GM19463 (cell line): Measurements from ENCODE around the gene TNFRSF1A.
"Not testable (repeated sequence)": the region's sequence is repeated elsewhere in the genome, so short reads cannot be mapped to it uniquely, and the experiment has no call there.

Experiments used
- ATAC-seq: cut with Tn5 transposase; IDR thresholded peaks from one replicate; pipeline ENCODE4 v1.9.1; 2021; ENCODE audit warnings: mild to moderate bottlenecking, moderate library complexity; ENCODE audit not compliant: unreplicated experiment

TNFRSF1A gene

GRCh38 chr12:6338536-6338935 is 3.3 kb downstream of the TNFRSF1A start:
- not testable (repeated sequence) for ATAC-seq

- no peak for ATAC-seq
Measured at GRCh38 chr12:6337958-6338433, 3.9 kb downstream of the TNFRSF1A start.

GRCh38 chr12:6336889-6337853 is 4.7 kb downstream of the TNFRSF1A start:
- ATAC-seq = no peak

DNA sequence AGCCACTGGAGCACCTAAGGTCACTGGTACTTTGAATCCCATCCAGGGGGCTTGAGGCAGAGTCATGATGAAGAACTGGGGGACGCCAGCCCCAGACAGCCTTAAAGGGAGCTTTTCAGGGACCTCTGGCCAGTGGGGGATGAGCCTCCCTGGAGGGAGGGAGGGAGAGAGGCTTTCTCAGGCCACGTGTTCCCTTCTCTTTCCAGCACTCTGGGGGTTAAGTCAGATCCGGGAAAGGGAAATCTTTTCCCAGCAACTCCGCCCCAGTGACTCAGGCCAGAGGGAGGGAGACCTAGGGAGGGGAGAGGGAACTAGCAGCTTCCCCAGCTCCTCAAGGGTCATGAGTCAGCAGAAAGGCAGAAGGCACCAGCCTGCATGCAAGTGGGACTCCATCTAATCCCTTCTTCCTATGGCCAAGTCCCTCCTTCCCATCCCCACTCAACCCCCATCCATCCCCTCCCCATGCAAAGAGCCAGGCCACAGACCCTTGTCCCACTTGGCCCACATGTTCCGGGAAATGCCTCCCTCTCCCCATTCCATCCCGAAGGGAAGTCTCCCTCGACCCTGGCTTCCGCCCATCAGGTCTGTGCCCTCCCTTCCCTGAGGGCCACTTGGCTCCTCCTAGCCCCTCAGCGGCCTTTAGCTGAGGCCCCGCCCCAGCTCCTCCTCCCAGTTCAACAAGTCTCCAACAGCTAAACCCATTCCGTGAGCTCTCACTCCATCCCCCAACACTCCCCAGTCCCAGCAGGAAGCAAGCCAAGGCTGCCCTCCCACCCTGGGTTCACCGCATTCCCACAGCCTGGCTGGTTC is 5.6 kb downstream of the TNFRSF1A start:
- ATAC-seq = peak; percentile 37

DNA sequence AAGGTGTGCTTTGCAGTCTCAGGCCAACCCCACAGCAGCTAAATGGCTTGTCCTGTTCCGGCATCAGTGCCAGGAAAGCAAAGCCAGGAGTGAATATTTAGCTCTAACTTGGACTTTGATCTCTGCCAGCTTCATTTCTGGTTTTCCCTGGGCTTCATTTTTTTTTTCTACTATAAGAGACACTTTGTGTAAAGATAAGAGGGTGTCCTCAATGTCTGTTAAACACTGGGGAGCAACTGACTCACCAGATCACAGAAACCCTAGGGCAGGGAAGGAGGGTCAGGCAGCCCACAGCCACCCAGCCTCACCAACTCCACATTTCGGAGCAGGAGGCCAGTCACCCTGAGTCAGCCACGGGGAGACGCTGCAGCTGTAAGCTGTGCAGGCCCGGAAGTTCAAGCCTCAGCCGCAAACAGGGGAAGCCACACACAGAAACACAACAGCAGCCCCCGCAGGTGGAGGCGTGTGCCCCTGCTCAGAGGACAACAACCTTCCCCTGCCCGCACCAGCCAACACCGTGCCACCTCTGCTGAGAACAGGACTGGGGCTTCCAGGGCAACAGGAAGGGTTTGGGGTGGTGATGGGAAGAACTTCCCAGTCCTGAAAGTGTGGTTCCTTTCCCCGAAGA is 6.3 kb downstream of the TNFRSF1A start:
- ATAC-seq = peak; percentile 77

DNA sequence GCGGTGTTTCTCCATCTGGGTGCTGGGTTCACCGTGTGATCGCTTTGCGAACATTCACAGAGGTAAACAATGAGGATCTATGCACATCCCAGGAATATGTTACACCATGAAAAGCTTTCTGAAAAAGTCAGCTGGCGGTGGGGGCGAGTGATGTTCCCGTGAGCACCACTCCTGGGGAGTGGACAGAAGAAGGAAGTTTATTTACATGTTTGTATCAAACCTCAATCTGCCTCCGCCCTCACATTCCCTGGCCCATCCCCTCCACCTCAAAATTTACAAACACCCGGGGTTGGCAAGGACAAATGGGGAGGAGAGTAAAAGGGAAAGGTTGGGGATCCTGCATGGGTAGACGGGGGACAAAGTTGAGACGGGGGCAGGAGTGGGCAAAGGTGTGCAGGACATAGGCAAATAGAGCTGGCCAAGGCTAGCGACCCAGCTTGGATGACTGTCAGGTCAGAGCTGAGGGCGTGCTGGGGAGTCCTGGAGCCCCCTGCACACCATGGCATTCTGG is 6.9 kb downstream of the TNFRSF1A start:
- ATAC-seq = no peak

DNA sequence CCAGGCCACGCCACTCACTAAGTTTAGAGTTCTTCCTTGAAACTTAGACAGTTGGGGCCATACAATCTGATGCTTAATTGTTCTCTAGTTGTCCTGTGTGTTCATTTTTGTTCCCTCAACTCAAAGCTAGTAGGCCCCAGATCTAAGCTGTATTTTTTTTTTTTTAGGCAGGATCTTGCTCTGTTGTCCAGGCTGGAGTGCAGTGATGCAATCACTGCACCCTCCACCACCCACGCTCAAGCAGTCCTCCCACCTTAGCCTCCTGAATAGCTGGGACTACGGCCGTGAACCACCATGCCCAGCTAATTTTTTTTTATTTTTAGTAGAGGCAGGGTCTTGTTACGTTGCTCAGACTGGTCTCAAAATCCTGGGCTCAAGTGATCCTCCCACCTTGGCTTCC is 7.5 kb downstream of the TNFRSF1A start:
- no peak for ATAC-seq

- no peak for ATAC-seq
Measured at GRCh38 chr12:6333566-6333965, 8.3 kb downstream of the TNFRSF1A start.

DNA sequence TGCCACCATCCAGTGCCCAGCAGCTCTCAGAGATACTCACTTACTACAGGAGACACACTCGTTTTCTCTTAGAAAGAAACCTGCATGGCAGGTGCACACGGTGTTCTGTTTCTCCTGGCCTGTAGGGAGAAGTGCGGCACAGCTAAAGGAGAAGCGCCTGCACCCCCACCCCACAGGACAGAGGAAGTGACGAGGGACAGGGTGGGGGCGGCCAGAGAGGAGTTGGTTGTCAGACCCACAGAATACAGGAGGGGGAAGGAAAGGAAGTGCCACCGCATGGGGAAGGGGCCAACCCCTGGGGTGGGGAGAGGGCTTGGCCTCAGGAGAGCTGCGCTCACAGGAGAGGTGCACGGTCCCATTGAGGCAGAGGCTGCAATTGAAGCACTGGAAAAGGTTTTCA is 8.8 kb downstream of the TNFRSF1A start:
- ATAC-seq = no peak

DNA sequence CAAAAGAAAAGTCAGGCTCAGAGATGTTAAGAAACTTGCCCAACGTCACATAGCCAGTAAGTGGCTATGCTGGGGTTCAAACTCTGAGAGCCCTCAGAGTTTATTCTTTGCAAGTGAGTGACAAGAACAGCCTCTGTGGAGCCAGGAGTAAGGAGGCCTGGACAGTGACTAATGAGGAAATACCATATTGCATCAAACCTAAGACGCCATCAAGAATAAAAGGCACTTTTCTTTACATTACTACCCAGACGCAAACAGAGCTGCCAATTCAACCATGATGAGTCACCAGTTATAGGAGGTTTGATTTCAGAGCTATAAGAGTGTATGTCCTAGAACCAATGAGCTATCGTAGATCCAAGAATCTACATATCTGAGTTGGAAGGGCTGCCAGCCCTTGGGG is 9.4 kb downstream of the TNFRSF1A start:
- no peak for ATAC-seq

GRCh38 chr12:6330999-6331714 is 10.7 kb downstream of the TNFRSF1A start:
- no peak for ATAC-seq

- peak; percentile 63 for ATAC-seq
Measured at GRCh38 chr12:6330192-6330591, 11.7 kb downstream of the TNFRSF1A start.

DNA sequence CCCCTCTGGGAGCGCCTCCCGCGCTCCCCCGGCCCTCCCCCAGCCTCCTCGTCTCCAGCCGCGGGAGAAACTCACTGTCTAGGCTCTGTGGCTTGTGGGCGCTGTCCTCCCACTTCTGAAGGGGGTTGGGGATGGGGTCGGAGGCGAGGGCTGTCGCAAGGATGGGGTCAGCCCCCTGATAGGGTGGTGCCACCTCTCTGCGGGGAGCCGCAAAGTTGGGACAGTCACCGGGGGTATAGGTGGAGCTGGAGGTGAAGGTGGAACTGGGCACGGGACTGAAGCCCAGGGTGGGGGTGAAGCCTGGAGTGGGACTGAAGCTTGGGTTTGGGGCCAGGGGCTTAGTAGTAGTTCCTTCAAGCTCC is 12.2 kb downstream of the TNFRSF1A start:
- ATAC-seq = no peak

GRCh38 chr12:6328945-6329702 is 12.8 kb downstream of the TNFRSF1A start:
- no peak for ATAC-seq

GRCh38 chr12:6328045-6328779 is 13.7 kb downstream of the TNFRSF1A start:
- no peak for ATAC-seq

GRCh38 chr12:6327229-6328041 is 14.4 kb downstream of the TNFRSF1A start:
- no peak for ATAC-seq

- ATAC-seq = no peak
Measured at GRCh38 chr12:6326316-6327228, 15.3 kb downstream of the TNFRSF1A start.
